Measurements from ENCODE around the gene WNT5A.

Gene WNT5A

GRCh38 chr3:55480911-55481743 is 6.0 kb downstream of the WNT5A start:
- peak in 1 of 2 experiments; percentile 25 for DNase-seq

GRCh38 chr3:55477306-55478303 is 9.5 kb downstream of the WNT5A start:
- no peak for DNase-seq

- no peak for DNase-seq
These were observed 10.6 kb downstream of the WNT5A start for GRCh38 chr3:55476515-55476914.

GRCh38 chr3:55474213-55474632 is 12.9 kb downstream of the WNT5A start:
- no peak for DNase-seq

GRCh38 chr3:55473788-55474187 is 13.3 kb downstream of the WNT5A start:
- DNase-seq: no peak

- DNase-seq: no peak
These were observed 15.4 kb downstream of the WNT5A start for GRCh38 chr3:55471522-55472280.

- DNase-seq: no peak
These were observed 16.0 kb downstream of the WNT5A start for GRCh38 chr3:55471084-55471483.

- DNase-seq: no peak
These were observed 17.1 kb downstream of the WNT5A start for GRCh38 chr3:55469957-55470526.

GRCh38 chr3:55468251-55468650 is 18.9 kb downstream of the WNT5A start:
- DNase-seq: no peak

- no peak for DNase-seq
These were observed 20.0 kb downstream of the WNT5A start for GRCh38 chr3:55467099-55467498.

GRCh38 chr3:55466526-55466925 is 20.6 kb downstream of the WNT5A start:
- DNase-seq: no peak

- no peak for DNase-seq
These were observed 25.2 kb downstream of the WNT5A start for GRCh38 chr3:55461896-55462295.

GRCh38 chr3:55459838-55460237 is 27.3 kb downstream of the WNT5A start:
- DNase-seq: no peak

GRCh38 chr3:55458181-55458790 is 28.8 kb downstream of the WNT5A start:
- no peak for DNase-seq

GRCh38 chr3:55455915-55456314 is 31.2 kb downstream of the WNT5A start:
- no peak for DNase-seq

GRCh38 chr3:55454611-55455010 is 32.5 kb downstream of the WNT5A start:
- DNase-seq: no peak

GRCh38 chr3:55453886-55454496 is 33.1 kb downstream of the WNT5A start:
- peak in 1 of 2 experiments; percentile 32 for DNase-seq

GRCh38 chr3:55452886-55453285 is 34.2 kb downstream of the WNT5A start:
- DNase-seq: no peak

GRCh38 chr3:55449527-55449926 is 37.6 kb downstream of the WNT5A start:
- DNase-seq: no peak

- DNase-seq: peak in 1 of 2 experiments; percentile 48
These were observed 40.3 kb downstream of the WNT5A start for GRCh38 chr3:55446850-55447249.

GRCh38 chr3:55445551-55445950 is 41.6 kb downstream of the WNT5A start:
- peak in 1 of 2 experiments; percentile 5 for DNase-seq

GRCh38 chr3:55443346-55443745 is 43.8 kb downstream of the WNT5A start:
- no peak for DNase-seq

All from NCI-H526 (cell line).